ENCODE measurements around the gene PSEN1.

PSEN1 gene

GRCh38 chr14:73208846-73209245 lies 72.5 kb downstream of the PSEN1 start:
- H3K27me3 ChIP-seq (replicated peaks; ENCODE audit: control insufficient read depth, insufficient read depth, low read length, poor library complexity, severe bottlenecking), result no peaks in the 10 kb centered on the region
- H3K36me3 ChIP-seq (ENCODE audit: control insufficient read depth, insufficient read depth, low read length), result peaks cover 60% of the 10 kb centered on the region
- no peak overlapping the region for H3K27ac ChIP-seq (ENCODE audit: insufficient read depth, low read length, poor library complexity, severe bottlenecking)
- H3K4me3 ChIP-seq (ENCODE audit: insufficient read depth, low read depth, low read length, poor library complexity, severe bottlenecking), result no peak overlapping the region
- H3K9me3 ChIP-seq (ENCODE audit: control insufficient read depth, low read length), result no peaks in the 10 kb centered on the region
- no peaks in the 10 kb centered on the region for H3K4me1 ChIP-seq (ENCODE audit: control insufficient read depth, insufficient read depth, low read length, poor library complexity, severe bottlenecking)
- no peak for DNase-seq

DNA sequence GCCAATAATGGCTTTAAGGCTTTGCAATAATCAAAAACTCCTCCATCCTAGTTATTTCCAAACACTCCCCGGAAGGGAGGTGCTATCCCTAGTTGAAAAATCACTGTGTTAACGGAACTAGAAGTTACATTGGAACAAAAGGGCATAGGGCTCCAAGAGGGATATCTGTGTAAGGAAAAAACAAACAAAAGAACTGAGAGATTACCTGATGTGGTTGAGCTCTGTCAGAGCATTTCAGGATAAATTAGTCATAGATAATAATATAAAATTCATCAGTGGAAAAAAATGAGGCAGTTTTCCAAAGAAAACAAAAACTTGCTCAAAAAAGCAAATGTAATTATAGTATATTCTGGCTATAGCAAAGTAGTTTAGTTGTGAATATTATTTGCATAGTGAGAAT lies 73.6 kb downstream of the PSEN1 start:
- Histone ChIP-seq H3K4me1 (ENCODE audit: control insufficient read depth, insufficient read depth, low read length, poor library complexity, severe bottlenecking) (no peaks in the 10 kb centered on the region), H3K27me3 (replicated peaks; ENCODE audit: control insufficient read depth, insufficient read depth, low read length, poor library complexity, severe bottlenecking) (no peaks in the 10 kb centered on the region), H3K36me3 (ENCODE audit: control insufficient read depth, insufficient read depth, low read length) (peaks cover 61% of the 10 kb centered on the region), H3K9me3 (ENCODE audit: control insufficient read depth, low read length) (no peaks in the 10 kb centered on the region), H3K27ac (ENCODE audit: insufficient read depth, low read length, poor library complexity, severe bottlenecking) (no peak overlapping the region), H3K4me3 (ENCODE audit: insufficient read depth, low read depth, low read length, poor library complexity, severe bottlenecking) (no peak overlapping the region)
- DNase-seq, result no peak

DNA sequence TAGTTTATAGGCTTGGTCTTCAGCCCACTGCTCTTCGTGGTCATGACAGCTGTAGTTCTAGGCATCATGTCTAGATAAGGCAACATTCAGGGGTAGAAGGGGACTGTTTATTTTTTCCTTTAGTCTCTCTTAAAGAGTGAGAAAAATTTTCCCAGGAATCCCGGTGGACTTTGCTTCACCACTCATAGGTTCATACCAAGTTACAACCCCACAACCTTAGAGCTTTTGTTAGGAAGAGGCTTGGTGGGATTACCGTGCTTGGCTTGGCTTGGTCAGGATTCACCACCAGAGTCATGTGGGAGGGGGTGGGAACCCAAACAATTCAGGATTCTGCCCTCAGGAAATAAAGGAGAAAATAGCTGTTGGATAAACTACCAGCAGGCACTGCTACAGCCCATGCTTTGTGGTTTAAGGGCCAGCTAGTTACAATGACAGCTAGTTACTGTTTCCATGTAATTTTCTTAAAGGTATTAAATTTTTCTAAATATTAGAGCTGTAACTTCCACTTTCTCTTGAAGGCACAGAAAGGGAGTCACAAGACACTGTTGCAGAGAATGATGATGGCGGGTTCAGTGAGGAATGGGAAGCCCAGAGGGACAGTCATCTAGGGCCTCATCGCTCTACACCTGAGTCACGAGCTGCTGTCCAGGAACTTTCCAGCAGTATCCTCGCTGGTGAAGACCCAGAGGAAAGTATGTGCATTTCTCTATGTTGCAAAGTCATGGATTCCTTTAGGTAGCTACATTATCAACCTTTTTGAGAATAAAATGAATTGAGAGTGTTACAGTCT lies 75.1 kb downstream of the PSEN1 start:
- H3K9me3 ChIP-seq (ENCODE audit: control insufficient read depth, low read length), result no peaks in the 10 kb centered on the region
- DNase-seq, result no peak
- H3K4me3 ChIP-seq (ENCODE audit: insufficient read depth, low read depth, low read length, poor library complexity, severe bottlenecking), result no peak overlapping the region
- no peaks in the 10 kb centered on the region for H3K4me1 ChIP-seq (ENCODE audit: control insufficient read depth, insufficient read depth, low read length, poor library complexity, severe bottlenecking)
- peaks cover 63% of the 10 kb centered on the region for H3K36me3 ChIP-seq (ENCODE audit: control insufficient read depth, insufficient read depth, low read length)
- H3K27me3 ChIP-seq (replicated peaks; ENCODE audit: control insufficient read depth, insufficient read depth, low read length, poor library complexity, severe bottlenecking), result no peaks in the 10 kb centered on the region
- H3K27ac ChIP-seq (ENCODE audit: insufficient read depth, low read length, poor library complexity, severe bottlenecking), result no peak overlapping the region

DNA sequence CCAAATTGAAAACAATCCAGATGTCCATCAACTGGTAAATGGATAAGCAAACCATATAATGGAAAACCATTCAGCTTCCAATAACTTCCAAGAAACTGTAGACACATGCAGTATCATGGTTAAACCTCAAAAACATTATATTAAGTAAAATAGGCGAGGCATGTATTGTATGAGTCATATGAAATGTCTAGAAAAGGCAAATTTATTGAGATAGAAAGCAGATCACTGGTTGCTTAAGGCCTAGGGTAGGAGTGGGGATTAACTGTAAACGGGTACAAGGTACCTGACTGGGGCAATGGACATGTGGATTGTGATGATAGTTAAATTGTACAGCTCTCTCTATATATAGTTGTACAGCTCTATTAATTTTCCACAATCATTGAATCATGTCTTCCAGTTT lies 79.7 kb downstream of the PSEN1 start:
- H3K27ac ChIP-seq (ENCODE audit: insufficient read depth, low read length, poor library complexity, severe bottlenecking), result no peak overlapping the region
- H3K4me1 ChIP-seq (ENCODE audit: control insufficient read depth, insufficient read depth, low read length, poor library complexity, severe bottlenecking), result no peaks in the 10 kb centered on the region
- H3K9me3 ChIP-seq (ENCODE audit: control insufficient read depth, low read length), result no peaks in the 10 kb centered on the region
- H3K4me3 ChIP-seq (ENCODE audit: insufficient read depth, low read depth, low read length, poor library complexity, severe bottlenecking), result no peak overlapping the region
- no peak for DNase-seq
- no peaks in the 10 kb centered on the region for H3K27me3 ChIP-seq (replicated peaks; ENCODE audit: control insufficient read depth, insufficient read depth, low read length, poor library complexity, severe bottlenecking)
- H3K36me3 ChIP-seq (ENCODE audit: control insufficient read depth, insufficient read depth, low read length), result peaks cover 69% of the 10 kb centered on the region

- DNase-seq, result no peak
- Histone ChIP-seq H3K27ac (ENCODE audit: insufficient read depth, low read length, poor library complexity, severe bottlenecking) (no peak overlapping the region), H3K9me3 (ENCODE audit: control insufficient read depth, low read length) (no peaks in the 10 kb centered on the region), H3K4me1 (ENCODE audit: control insufficient read depth, insufficient read depth, low read length, poor library complexity, severe bottlenecking) (no peaks in the 10 kb centered on the region), H3K27me3 (replicated peaks; ENCODE audit: control insufficient read depth, insufficient read depth, low read length, poor library complexity, severe bottlenecking) (no peaks in the 10 kb centered on the region), H3K36me3 (ENCODE audit: control insufficient read depth, insufficient read depth, low read length) (peaks cover 60% of the 10 kb centered on the region), H3K4me3 (ENCODE audit: insufficient read depth, low read depth, low read length, poor library complexity, severe bottlenecking) (no peak overlapping the region)
Measured at GRCh38 chr14:73217411-73217810, 81.1 kb downstream of the PSEN1 start.

- Histone ChIP-seq H3K9me3 (ENCODE audit: control insufficient read depth, low read length) (no peaks in the 10 kb centered on the region), H3K4me1 (ENCODE audit: control insufficient read depth, insufficient read depth, low read length, poor library complexity, severe bottlenecking) (no peaks in the 10 kb centered on the region), H3K27me3 (replicated peaks; ENCODE audit: control insufficient read depth, insufficient read depth, low read length, poor library complexity, severe bottlenecking) (no peaks in the 10 kb centered on the region), H3K27ac (ENCODE audit: insufficient read depth, low read length, poor library complexity, severe bottlenecking) (no peak overlapping the region), H3K4me3 (ENCODE audit: insufficient read depth, low read depth, low read length, poor library complexity, severe bottlenecking) (no peak overlapping the region), H3K36me3 (ENCODE audit: control insufficient read depth, insufficient read depth, low read length) (peaks cover 43% of the 10 kb centered on the region)
- no peak for DNase-seq
Measured at GRCh38 chr14:73220061-73220460, 83.8 kb downstream of the PSEN1 start.

DNA sequence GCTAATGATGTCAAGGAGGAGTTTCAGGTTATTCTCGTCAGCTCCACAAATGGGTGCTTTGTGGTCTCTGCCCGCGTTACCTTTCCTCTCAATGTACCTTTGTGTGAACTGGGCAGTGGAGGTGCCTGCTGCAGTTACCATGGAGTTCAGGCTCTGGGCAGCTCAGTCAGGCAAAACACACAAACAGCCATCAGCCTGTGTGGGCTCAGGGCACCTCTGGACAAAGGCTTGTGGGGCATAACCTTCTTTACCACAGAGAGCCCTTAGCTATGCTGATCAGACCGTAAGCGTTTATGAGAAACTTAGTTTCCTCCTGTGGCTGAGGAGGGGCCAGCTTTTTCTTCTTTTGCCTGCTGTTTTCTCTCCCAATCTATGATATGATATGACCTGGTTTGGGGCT lies 84.3 kb downstream of the PSEN1 start:
- Histone ChIP-seq H3K4me3 (ENCODE audit: insufficient read depth, low read depth, low read length, poor library complexity, severe bottlenecking) (no peak overlapping the region), H3K4me1 (ENCODE audit: control insufficient read depth, insufficient read depth, low read length, poor library complexity, severe bottlenecking) (no peaks in the 10 kb centered on the region), H3K36me3 (ENCODE audit: control insufficient read depth, insufficient read depth, low read length) (peaks cover 42% of the 10 kb centered on the region), H3K27me3 (replicated peaks; ENCODE audit: control insufficient read depth, insufficient read depth, low read length, poor library complexity, severe bottlenecking) (no peaks in the 10 kb centered on the region), H3K9me3 (ENCODE audit: control insufficient read depth, low read length) (no peaks in the 10 kb centered on the region), H3K27ac (ENCODE audit: insufficient read depth, low read length, poor library complexity, severe bottlenecking) (no peak overlapping the region)
- DNase-seq, result no peak

DNA sequence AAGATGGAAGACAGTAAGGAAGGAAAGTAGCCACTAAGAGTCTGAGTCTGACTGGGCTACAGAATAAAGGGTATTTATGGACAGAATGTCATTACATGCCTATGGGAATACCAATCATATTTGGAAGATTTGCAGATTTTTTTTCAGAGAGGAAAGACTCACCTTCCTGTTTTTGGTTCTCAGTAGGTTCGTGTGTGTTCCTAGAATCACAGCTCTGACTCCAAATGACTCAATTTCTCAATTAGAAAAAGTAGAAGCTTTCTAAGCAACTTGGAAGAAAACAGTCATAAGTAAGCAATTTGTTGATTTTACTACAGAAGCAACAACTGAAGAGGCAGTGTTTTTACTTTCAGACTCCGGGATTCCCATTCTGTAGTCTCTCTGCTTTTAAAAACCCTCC lies 85.6 kb downstream of the PSEN1 start:
- H3K27ac ChIP-seq (ENCODE audit: insufficient read depth, low read length, poor library complexity, severe bottlenecking), result no peak overlapping the region
- no peaks in the 10 kb centered on the region for H3K27me3 ChIP-seq (replicated peaks; ENCODE audit: control insufficient read depth, insufficient read depth, low read length, poor library complexity, severe bottlenecking)
- H3K9me3 ChIP-seq (ENCODE audit: control insufficient read depth, low read length), result no peaks in the 10 kb centered on the region
- H3K4me1 ChIP-seq (ENCODE audit: control insufficient read depth, insufficient read depth, low read length, poor library complexity, severe bottlenecking), result no peaks in the 10 kb centered on the region
- H3K4me3 ChIP-seq (ENCODE audit: insufficient read depth, low read depth, low read length, poor library complexity, severe bottlenecking), result no peak overlapping the region
- no peak for DNase-seq
- peaks cover 34% of the 10 kb centered on the region for H3K36me3 ChIP-seq (ENCODE audit: control insufficient read depth, insufficient read depth, low read length)

- DNase-seq, result no peak
- Histone ChIP-seq H3K27me3 (replicated peaks; ENCODE audit: control insufficient read depth, insufficient read depth, low read length, poor library complexity, severe bottlenecking) (no peaks in the 10 kb centered on the region), H3K27ac (ENCODE audit: insufficient read depth, low read length, poor library complexity, severe bottlenecking) (no peak overlapping the region), H3K4me1 (ENCODE audit: control insufficient read depth, insufficient read depth, low read length, poor library complexity, severe bottlenecking) (no peaks in the 10 kb centered on the region), H3K36me3 (ENCODE audit: control insufficient read depth, insufficient read depth, low read length) (peaks cover 26% of the 10 kb centered on the region), H3K9me3 (ENCODE audit: control insufficient read depth, low read length) (no peaks in the 10 kb centered on the region), H3K4me3 (ENCODE audit: insufficient read depth, low read depth, low read length, poor library complexity, severe bottlenecking) (no peak overlapping the region)
Measured at GRCh38 chr14:73223049-73223448, 86.7 kb downstream of the PSEN1 start.

GRCh38 chr14:73225496-73225895 lies 89.2 kb downstream of the PSEN1 start:
- no peaks in the 10 kb centered on the region for H3K27me3 ChIP-seq (replicated peaks; ENCODE audit: control insufficient read depth, insufficient read depth, low read length, poor library complexity, severe bottlenecking)
- no peak overlapping the region for H3K4me3 ChIP-seq (ENCODE audit: insufficient read depth, low read depth, low read length, poor library complexity, severe bottlenecking)
- H3K27ac ChIP-seq (ENCODE audit: insufficient read depth, low read length, poor library complexity, severe bottlenecking), result no peak overlapping the region
- H3K4me1 ChIP-seq (ENCODE audit: control insufficient read depth, insufficient read depth, low read length, poor library complexity, severe bottlenecking), result no peaks in the 10 kb centered on the region
- no peak for DNase-seq
- peaks cover 10% of the 10 kb centered on the region for H3K36me3 ChIP-seq (ENCODE audit: control insufficient read depth, insufficient read depth, low read length)
- no peaks in the 10 kb centered on the region for H3K9me3 ChIP-seq (ENCODE audit: control insufficient read depth, low read length)
